Esophagus (tissue), 2 donors: Measurements from ENCODE around the gene PGBD5. TPM values are rescaled to one million over a fixed set of nuclear protein-coding genes. Genes with fewer than 3 reads are reported as not detected.

Experiments
- H3K27ac ChIP-seq, 2 donors: one replicate each; pipeline ENCODE4 v1.5.1; 2013; ENCODE audit warnings: low read depth in 2 of 2, mild to moderate bottlenecking in 2 of 2, inconsistent platforms in 1 of 2, low read length in 1 of 2, moderate library complexity in 1 of 2
- H3K27me3 ChIP-seq, 2 donors: one replicate each; pipeline ENCODE4 v1.6.1; 2013; ENCODE audit warnings: low read length in 2 of 2, control low read depth in 1 of 2, mild to moderate bottlenecking in 1 of 2; ENCODE audit not compliant: insufficient read depth in 2 of 2, control insufficient read depth in 1 of 2
- H3K36me3 ChIP-seq, 2 donors: one replicate each; pipeline ENCODE4 v1.6.1; 2013; ENCODE audit warnings: low read length in 1 of 2; ENCODE audit not compliant: control insufficient read depth in 2 of 2, insufficient read depth in 2 of 2
- H3K4me1 ChIP-seq, 2 donors: one replicate each; pipeline ENCODE4 v1.6.1; 2013; ENCODE audit warnings: low read length in 1 of 2; ENCODE audit not compliant: control insufficient read depth in 2 of 2, insufficient read depth in 2 of 2
- H3K4me3 ChIP-seq, 2 donors: one replicate each; pipeline ENCODE4 v1.5.1; 2013; ENCODE audit warnings: low read length in 2 of 2, mild to moderate bottlenecking in 2 of 2, low read depth in 1 of 2, moderate library complexity in 1 of 2
- H3K9me3 ChIP-seq, 2 donors: one replicate each; pipeline ENCODE4 v1.6.1; 2013; ENCODE audit warnings: mild to moderate bottlenecking in 2 of 2, low read depth in 1 of 2, low read length in 1 of 2, moderate library complexity in 1 of 2; ENCODE audit not compliant: control insufficient read depth in 2 of 2, insufficient read depth in 1 of 2
- WGBS, 2 donors: extraction: QIAGEN DNeasy Blood & Tissue Kit; methylation state at CpG; one replicate each; pipeline ENCODE4 v1.1.7; 2013; 5-methylcytosine and 5-hydroxymethylcytosine counted together
- polyA plus RNA-seq, 2 donors: library from polyadenylated mRNA; stranded (reverse); fragments of 200-250 nt; gene quantifications; one replicate each; pipeline ENCODE4 v1.2.3, GENCODE V29; 2013
- donor health status: healthy with polysubstance abuse.
- donor health status: Bipolar disorder and iron deficiency.

Gene PGBD5
- polyA plus RNA-seq, 2 donors: 0.22 to 0.67 TPM

GRCh38 chr1:230308821-230309220, 117.3 kb downstream of the PGBD5 start:
- 92 to 94% methylated on average over 17 of the region's 17 CpGs for WGBS, 2 donors
- no peaks in the 10 kb centered on the region for H3K27me3 ChIP-seq
- H3K9me3 ChIP-seq: no peaks in the 10 kb centered on the region
- no peaks in the 10 kb centered on the region for H3K36me3 ChIP-seq
- H3K4me3 ChIP-seq: no peak overlapping the region
- H3K27ac ChIP-seq: no peak overlapping the region
- H3K4me1 ChIP-seq: peaks cover 3 to 6% of the 10 kb centered on the region in 2 donors

DNA sequence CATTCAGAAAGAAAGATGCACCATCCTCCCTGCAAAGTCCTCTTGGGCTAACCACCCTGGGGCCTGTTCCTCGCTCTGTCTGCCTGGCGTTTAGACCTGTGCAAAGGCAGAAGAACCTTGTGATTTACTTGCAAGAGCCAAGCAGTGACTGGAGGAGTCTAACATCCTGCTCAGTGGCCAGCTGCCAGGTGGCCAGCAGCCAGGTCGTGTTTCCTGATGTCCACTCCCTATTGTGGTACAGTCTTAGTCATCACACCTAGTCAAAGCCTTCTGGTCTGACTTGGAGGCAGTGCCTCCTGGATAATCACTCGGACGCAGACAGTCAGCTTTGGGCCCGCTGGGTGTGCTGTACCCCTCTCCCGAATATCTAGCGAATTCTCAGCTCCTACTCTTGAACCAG, 118.1 kb downstream of the PGBD5 start:
- Histone ChIP-seq H3K27ac (no peak overlapping the region), H3K9me3 (no peaks in the 10 kb centered on the region), H3K27me3 (no peaks in the 10 kb centered on the region), H3K4me3 (no peak overlapping the region), H3K4me1 (peaks cover 3 to 6% of the 10 kb centered on the region in 2 donors), H3K36me3 (no peaks in the 10 kb centered on the region)
- WGBS, 2 donors: 67 to 69% methylated on average over 8 of the region's 8 CpGs

DNA sequence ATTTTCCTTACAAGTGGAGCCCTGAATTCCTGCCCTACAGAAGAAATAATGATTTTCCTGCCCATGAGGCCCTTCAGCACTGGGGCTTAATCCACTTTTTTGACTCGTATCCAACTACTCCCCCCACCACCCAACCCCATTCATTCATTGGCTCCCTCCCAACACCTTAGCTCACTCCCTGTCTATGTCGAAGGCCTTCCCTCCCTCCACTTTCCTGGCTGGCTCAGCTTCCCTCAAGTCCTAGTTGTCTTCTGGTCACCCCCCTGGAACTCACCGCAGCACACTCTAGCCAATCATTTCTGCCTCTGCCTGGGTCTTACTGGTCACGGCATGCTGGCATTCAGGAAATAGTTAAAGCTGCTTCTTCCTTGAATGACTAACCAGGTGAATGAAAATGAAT, 118.9 kb downstream of the PGBD5 start:
- Histone ChIP-seq H3K9me3 (no peaks in the 10 kb centered on the region), H3K36me3 (no peaks in the 10 kb centered on the region), H3K27ac (peak overlapping the region in 1 of 2 donors; percentile 6), H3K27me3 (no peaks in the 10 kb centered on the region), H3K4me3 (no peak overlapping the region), H3K4me1 (peaks cover 3 to 6% of the 10 kb centered on the region in 2 donors)
- WGBS, 2 donors: 37 to 47% methylated on average over 4 of the region's 4 CpGs

- Histone ChIP-seq H3K4me1 (peaks cover 3 to 6% of the 10 kb centered on the region in 2 donors), H3K9me3 (no peaks in the 10 kb centered on the region), H3K27me3 (no peaks in the 10 kb centered on the region), H3K4me3 (no peak overlapping the region), H3K36me3 (no peaks in the 10 kb centered on the region), H3K27ac (no peak overlapping the region)
- WGBS, 2 donors: 67 to 72% methylated on average over 4 of the region's 4 CpGs
Measured at GRCh38 chr1:230306169-230306568, 120.0 kb downstream of the PGBD5 start.

GRCh38 chr1:230303822-230304221, 122.3 kb downstream of the PGBD5 start:
- Histone ChIP-seq H3K4me3 (no peak overlapping the region), H3K4me1 (peaks cover 3 to 8% of the 10 kb centered on the region in 2 donors), H3K36me3 (no peaks in the 10 kb centered on the region), H3K27me3 (no peaks in the 10 kb centered on the region), H3K27ac (no peak overlapping the region), H3K9me3 (no peaks in the 10 kb centered on the region)
- WGBS, 2 donors: 32 to 38% methylated on average over 6 of the region's 6 CpGs

- H3K4me3 ChIP-seq: no peak overlapping the region
- H3K27ac ChIP-seq: no peak overlapping the region
- WGBS, 2 donors: 85 to 89% methylated on average over 6 of the region's 6 CpGs
- H3K36me3 ChIP-seq: no peaks in the 10 kb centered on the region
- H3K4me1 ChIP-seq: peaks cover 3 to 8% of the 10 kb centered on the region in 2 donors
- no peaks in the 10 kb centered on the region for H3K27me3 ChIP-seq
- H3K9me3 ChIP-seq: no peaks in the 10 kb centered on the region
Measured at GRCh38 chr1:230303069-230303468, 123.1 kb downstream of the PGBD5 start.

DNA sequence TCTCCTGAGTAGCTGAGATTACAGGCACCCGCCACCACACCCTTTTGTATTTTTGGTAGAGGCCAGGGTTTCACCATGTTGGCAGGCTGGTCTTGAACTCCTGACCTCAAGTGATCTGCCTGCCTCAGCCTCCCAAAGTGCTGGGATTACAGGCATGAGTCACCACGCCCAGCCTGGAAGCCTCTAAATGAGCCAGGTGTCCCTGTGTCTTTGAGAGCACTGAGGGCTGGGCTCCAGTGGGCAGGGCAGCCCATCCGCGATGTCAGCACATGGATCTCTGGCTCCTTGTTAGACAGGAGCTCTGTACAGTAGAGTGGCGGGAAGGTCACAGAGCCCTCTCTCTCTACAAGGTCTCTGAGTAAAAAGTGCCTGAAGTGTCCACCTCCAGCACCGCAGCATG, 124.3 kb downstream of the PGBD5 start:
- Histone ChIP-seq H3K27ac (no peak overlapping the region), H3K27me3 (no peaks in the 10 kb centered on the region), H3K36me3 (no peaks in the 10 kb centered on the region), H3K4me1 (peaks cover 0 to 1% of the 10 kb centered on the region in 2 donors), H3K4me3 (no peak overlapping the region), H3K9me3 (no peaks in the 10 kb centered on the region)
- WGBS, 2 donors: 82 to 89% methylated on average over 6 of the region's 6 CpGs

- Histone ChIP-seq H3K27me3 (no peaks in the 10 kb centered on the region), H3K27ac (no peak overlapping the region), H3K4me3 (no peak overlapping the region), H3K9me3 (no peaks in the 10 kb centered on the region), H3K4me1 (peaks cover 0 to 1% of the 10 kb centered on the region in 2 donors), H3K36me3 (no peaks in the 10 kb centered on the region)
- WGBS, 2 donors: 82 to 90% methylated on average over 8 of the region's 8 CpGs
Measured at GRCh38 chr1:230301322-230301721, 124.8 kb downstream of the PGBD5 start.

- Histone ChIP-seq H3K9me3 (no peaks in the 10 kb centered on the region), H3K4me3 (no peak overlapping the region), H3K27me3 (no peaks in the 10 kb centered on the region), H3K36me3 (no peaks in the 10 kb centered on the region), H3K27ac (no peak overlapping the region), H3K4me1 (peaks cover 0 to 1% of the 10 kb centered on the region in 2 donors)
- WGBS, 2 donors: 78 to 89% methylated on average over 26 of the region's 26 CpGs
Measured at GRCh38 chr1:230300322-230301301, 125.5 kb downstream of the PGBD5 start.
